Activated CD4-positive, alpha-beta T cell treated with anti-CD3 and anti-CD28 coated beads, Interleukin-2, amount 50 U/mL, for 48 hours (primary cell): ENCODE measurements around the gene KRT12.
"Not testable (repeated sequence)": the region's sequence is repeated elsewhere in the genome, so short reads cannot be mapped to it uniquely, and the experiment has no call there.

Experiments
- DNase-seq, 2 experiments: peaks; one replicate each; pipeline ENCODE4 v3.0.0-alpha.2; 2020

Gene KRT12

DNA sequence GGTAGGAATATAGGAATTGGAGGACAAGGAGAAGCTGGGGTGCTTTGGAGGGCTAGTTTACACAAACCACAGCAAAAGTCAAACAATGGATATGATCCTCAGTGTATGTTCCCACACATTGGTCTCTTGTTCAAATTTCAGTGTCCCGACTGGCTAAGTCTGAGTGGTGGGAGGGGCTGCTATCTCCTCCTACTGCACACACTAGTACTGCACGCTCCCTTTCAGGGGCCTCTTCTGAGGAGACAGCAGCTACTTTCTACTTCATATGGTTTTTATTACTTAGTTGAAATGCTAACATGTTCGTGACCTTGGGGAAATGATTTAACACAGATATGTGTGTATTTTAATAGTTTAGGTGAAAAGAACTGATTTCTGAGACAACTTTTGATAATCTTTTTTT is 25.8 kb downstream of the KRT12 start:
- no peak for DNase-seq

DNA sequence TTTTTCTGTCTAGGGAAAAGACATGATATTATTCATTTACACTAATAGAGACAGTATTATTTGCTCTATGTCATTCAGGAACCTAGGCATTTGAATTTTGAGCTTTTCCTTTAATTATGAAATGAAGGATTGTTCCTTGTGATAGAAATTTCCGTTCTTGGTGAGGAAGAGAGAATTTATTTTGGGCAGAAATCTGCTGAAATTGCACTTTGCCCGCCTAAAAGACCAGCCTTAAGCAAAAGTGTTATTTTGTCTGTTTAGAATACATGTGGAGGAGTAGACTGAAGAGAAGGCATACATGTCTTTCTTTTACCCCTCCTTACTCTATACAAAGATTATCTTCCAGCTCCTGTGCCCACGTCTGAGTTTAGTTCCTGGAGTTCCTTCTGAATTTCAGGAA is 27.8 kb downstream of the KRT12 start:
- no peak for DNase-seq

DNA sequence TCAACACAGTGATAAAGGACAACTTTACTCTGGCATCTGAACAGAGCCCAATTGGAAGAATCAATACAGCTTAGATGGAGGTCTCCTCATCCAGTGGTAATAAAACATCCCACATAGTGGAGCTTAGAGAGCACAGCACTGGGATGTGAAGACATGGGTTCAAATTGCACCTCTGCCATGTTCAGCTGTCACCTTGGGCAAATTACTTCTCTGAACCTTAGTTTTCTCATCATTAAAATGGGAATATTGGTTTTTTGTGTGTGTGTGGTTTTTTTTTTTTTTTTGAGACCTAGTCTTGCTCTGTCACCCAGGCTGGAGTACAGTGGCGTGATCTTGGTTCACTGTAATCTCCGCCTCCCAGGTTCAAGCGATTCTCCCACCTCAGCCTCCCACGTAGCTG is 31.0 kb downstream of the KRT12 start:
- no peak for DNase-seq

DNA sequence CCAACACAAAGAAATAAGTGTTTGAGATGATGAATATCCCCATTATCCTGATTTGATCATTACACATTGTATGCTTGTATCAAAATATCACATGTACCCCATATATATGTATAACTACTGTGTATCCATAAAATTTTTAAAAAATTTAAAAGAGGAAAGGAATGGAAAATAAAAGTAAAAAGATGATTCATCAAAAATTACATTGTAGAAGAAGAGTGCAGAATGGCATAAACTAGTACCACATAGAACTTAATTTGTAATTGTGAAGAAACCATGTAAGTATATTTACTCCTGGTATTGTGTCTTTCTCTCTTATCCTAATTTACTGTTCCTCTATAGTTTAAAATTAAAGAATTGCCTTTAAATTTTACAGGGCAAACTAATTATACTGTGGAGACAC is 33.1 kb downstream of the KRT12 start:
- no peak for DNase-seq

DNA sequence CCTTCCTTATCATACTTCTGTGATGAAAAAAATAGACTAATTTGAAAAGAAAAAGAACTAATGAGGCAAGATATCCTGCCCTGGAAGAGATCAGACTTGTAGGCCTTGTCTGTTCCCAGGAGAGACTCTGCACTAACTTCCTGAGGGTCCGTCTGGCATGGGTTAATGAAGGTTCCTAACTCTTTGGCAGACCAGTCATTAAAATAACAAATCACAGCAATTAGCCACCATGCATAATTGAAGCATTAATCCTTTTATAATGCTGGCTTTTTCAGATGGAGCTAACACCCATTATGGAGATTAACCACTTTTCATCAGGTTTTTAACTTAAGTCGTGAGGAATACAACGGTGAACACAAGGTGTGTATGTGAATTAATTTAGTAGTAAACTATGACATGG is 34.2 kb downstream of the KRT12 start:
- no peak for DNase-seq

GRCh38 chr17:40830085-40830776 is 36.8 kb downstream of the KRT12 start:
- DNase-seq: no peak

DNA sequence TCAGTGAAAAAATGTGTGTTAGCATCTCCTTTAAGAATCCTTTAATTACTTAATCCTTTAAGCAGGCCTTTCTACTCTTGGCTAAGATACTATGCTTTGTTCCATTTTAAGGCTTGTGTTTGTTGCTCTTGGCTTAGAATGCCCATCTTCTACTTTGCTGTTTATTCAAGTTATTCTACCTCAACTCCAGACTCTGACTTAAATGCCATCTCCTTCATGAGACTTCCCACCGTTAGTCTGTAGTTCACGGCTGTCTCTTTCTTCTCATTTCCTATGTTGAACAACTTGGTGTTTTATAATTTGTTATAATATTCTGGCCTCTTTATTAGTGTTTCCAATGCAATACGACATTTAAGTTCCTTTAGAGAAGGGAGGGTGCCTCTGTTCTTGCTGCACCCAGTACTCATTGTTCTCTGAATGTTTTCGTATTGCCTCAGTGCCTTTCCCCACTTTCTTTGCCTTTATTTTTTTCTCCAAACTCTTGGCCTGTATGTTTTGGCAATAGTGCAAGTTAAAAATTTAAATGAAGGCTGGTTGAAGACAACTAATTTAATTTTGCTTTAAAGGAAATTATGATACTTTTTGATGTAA is 38.5 kb downstream of the KRT12 start:
- no peak for DNase-seq

- DNase-seq: no peak
Measured at GRCh38 chr17:40827746-40828453, 39.1 kb downstream of the KRT12 start.

GRCh38 chr17:40825599-40825998 is 41.4 kb downstream of the KRT12 start:
- DNase-seq: no peak

- no peak for DNase-seq
Measured at GRCh38 chr17:40824015-40824832, 42.8 kb downstream of the KRT12 start.

- no peak for DNase-seq
Measured at GRCh38 chr17:40822132-40822812, 44.8 kb downstream of the KRT12 start, which contains the start of gene KRT10. KRT10 (minus strand) TSS chr17:40822614; CDS start chr17:40822585, 29 bp downstream.

- DNase-seq: no peak
Measured at GRCh38 chr17:40821536-40821935, 45.5 kb downstream of the KRT12 start.

GRCh38 chr17:40820228-40820838 is 46.7 kb downstream of the KRT12 start:
- DNase-seq: no peak

DNA sequence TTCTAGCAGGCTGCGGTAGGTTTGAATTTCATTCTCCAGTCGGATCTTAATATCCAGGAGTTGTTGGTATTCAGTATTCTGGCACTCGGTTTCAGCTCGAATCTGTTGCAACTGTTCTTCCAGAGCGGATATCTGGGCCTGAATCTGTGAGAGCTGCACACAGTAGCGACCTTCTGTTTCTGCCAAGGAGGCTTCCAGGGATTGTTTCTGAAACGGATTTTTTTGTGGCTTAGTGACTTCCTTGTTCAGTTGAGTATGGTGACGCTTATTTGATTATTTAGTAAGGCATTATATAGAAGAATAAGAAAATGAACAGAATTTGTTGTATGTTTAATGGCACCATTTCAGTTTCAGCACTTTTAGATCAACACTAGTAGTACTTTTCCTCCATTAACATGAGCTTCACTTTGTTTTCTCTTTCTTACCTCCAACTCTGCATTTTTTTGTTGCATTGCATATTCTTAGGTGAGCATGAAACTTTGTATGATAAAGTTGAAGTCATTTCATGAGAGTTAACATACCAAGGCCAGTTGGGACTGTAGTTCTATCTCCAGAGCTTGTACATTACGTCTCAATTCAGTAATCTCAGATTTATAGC is 47.4 kb downstream of the KRT12 start:
- DNase-seq: no peak

GRCh38 chr17:40818733-40819527 is 48.1 kb downstream of the KRT12 start:
- peak; percentile 84 to 85 for DNase-seq

GRCh38 chr17:40818343-40818732 is 48.7 kb downstream of the KRT12 start:
- DNase-seq: no peak

- no peak for DNase-seq
Measured at GRCh38 chr17:40817103-40817682, 49.8 kb downstream of the KRT12 start.

- DNase-seq: no peak
Measured at GRCh38 chr17:40816569-40816968, 50.5 kb downstream of the KRT12 start.

- no peak for DNase-seq
Measured at GRCh38 chr17:40815381-40815780, 51.6 kb downstream of the KRT12 start.

GRCh38 chr17:40814657-40815056 is 52.4 kb downstream of the KRT12 start:
- not testable (repeated sequence) for DNase-seq

DNA sequence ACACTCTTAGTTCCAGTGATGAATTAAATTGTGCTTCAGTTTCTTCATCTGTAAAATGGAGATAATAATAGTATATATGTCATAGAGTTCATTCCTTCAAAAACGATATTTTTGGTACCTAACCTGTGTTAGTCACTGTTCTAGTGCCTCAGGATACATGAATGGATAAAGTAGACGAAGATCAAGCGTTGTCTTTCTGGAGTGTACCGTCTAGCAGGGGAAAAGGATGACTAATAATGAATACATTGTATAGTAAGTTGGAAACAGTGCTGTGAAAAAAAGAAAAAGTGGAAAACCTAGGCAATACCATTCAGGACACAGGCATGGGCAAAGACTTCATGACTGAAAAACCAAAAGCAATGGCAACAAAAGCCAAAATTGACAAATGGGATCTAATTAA is 53.2 kb downstream of the KRT12 start:
- DNase-seq: no peak
